ENCODE results near the gene SMURF1.

SMURF1 gene

DNA sequence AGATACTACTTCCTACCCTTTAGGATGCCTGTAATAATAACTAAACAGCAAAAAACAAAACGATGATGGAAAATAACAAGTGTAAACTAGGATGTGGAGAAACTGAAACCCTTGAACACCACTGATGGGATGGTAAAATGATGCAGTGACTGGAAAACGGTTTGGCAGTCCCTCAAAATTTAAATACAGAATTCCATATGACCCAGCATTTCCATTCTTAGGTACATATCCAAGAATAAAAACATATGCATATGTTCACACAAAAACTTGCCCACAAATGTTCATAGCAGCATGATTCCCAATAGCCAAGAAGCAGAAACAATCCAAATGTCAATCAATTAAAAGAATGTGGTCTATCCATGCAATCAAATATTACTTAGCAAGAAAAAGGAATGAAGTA is 25.8 kb downstream of the SMURF1 start:
- Histone ChIP-seq H3K36me3 (ENCODE audit: control insufficient read depth, insufficient read depth, low read length) (no peaks in the 10 kb centered on the region), H3K27ac (no peak overlapping the region), H3K79me2 (peaks cover 23% of the 10 kb centered on the region), H3K9ac (no peak overlapping the region), H3K4me1 (no peaks in the 10 kb centered on the region), H3K4me3 (ENCODE audit: low read depth, low read length) (no peak overlapping the region), H3K27me3 (ENCODE audit: control insufficient read depth, insufficient read depth, low read length) (no peaks in the 10 kb centered on the region), H2AFZ (no peak overlapping the region), H3K9me3 (ENCODE audit: control insufficient read depth, low read length) (no peaks in the 10 kb centered on the region), H3K4me2 (ENCODE audit: low read length) (no peak overlapping the region)
- TF ChIP-seq, protein P1, sequence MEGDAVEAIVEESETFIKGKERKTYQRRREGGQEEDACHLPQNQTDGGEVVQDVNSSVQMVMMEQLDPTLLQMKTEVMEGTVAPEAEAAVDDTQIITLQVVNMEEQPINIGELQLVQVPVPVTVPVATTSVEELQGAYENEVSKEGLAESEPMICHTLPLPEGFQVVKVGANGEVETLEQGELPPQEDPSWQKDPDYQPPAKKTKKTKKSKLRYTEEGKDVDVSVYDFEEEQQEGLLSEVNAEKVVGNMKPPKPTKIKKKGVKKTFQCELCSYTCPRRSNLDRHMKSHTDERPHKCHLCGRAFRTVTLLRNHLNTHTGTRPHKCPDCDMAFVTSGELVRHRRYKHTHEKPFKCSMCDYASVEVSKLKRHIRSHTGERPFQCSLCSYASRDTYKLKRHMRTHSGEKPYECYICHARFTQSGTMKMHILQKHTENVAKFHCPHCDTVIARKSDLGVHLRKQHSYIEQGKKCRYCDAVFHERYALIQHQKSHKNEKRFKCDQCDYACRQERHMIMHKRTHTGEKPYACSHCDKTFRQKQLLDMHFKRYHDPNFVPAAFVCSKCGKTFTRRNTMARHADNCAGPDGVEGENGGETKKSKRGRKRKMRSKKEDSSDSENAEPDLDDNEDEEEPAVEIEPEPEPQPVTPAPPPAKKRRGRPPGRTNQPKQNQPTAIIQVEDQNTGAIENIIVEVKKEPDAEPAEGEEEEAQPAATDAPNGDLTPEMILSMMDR (IDR thresholded peaks at IDR 0.05) = no peak

DNA sequence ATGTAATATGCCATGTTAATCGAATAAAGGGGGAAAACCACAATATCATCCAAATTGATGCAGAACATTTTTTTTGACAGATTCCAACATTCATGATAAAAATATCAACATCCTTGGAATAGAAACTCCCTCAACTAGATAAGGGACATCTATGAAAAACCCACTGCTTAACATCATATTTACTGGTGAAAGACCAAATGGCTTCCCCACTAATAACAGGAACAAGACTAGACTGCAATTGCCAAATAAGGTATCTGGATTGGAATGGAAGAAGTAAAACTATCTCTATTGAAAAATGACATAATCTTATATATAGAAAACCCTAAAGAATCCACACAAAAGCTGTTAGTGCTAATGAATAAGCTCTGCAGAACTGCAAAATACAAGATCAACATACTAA is 27.8 kb downstream of the SMURF1 start:
- Histone ChIP-seq H3K36me3 (ENCODE audit: control insufficient read depth, insufficient read depth, low read length) (no peaks in the 10 kb centered on the region), H2AFZ (no peak overlapping the region), H3K9me3 (ENCODE audit: control insufficient read depth, low read length) (no peaks in the 10 kb centered on the region), H3K4me2 (ENCODE audit: low read length) (no peak overlapping the region), H3K27ac (no peak overlapping the region), H3K27me3 (ENCODE audit: control insufficient read depth, insufficient read depth, low read length) (no peaks in the 10 kb centered on the region), H3K4me1 (no peaks in the 10 kb centered on the region), H3K79me2 (peaks cover 32% of the 10 kb centered on the region), H3K4me3 (ENCODE audit: low read depth, low read length) (no peak overlapping the region), H3K9ac (no peak overlapping the region)
- TF ChIP-seq, protein P1 (IDR thresholded peaks at IDR 0.05) = no peak

DNA sequence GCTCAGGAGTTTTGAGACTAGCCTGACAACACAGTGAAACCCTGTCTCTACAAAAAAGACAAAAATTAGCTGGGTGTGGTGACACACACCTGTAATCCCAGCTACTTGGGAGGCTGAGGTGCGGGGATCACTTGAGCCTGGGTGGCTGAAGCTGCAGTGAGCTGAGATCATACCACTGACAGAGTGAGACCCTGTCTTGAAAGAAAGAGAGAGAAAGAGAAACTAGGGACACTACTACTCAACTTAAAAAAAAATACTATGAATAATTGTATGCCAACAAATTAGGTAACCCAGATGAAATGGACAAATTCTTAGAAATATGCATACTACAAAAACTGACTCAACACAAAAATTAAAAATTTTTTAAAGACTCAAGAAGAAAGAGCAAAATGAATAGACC is 28.5 kb downstream of the SMURF1 start:
- H3K4me1 ChIP-seq = peaks cover 4% of the 10 kb centered on the region
- H3K4me2 ChIP-seq (ENCODE audit: low read length) = no peak overlapping the region
- no peaks in the 10 kb centered on the region for H3K36me3 ChIP-seq (ENCODE audit: control insufficient read depth, insufficient read depth, low read length)
- no peak overlapping the region for H2AFZ ChIP-seq
- no peaks in the 10 kb centered on the region for H3K9me3 ChIP-seq (ENCODE audit: control insufficient read depth, low read length)
- no peak overlapping the region for H3K9ac ChIP-seq
- H3K79me2 ChIP-seq = peaks cover 37% of the 10 kb centered on the region
- no peak overlapping the region for H3K4me3 ChIP-seq (ENCODE audit: low read depth, low read length)
- TF ChIP-seq, protein P1 (IDR thresholded peaks at IDR 0.05) = no peak
- H3K27me3 ChIP-seq (ENCODE audit: control insufficient read depth, insufficient read depth, low read length) = no peaks in the 10 kb centered on the region
- H3K27ac ChIP-seq = no peak overlapping the region

DNA sequence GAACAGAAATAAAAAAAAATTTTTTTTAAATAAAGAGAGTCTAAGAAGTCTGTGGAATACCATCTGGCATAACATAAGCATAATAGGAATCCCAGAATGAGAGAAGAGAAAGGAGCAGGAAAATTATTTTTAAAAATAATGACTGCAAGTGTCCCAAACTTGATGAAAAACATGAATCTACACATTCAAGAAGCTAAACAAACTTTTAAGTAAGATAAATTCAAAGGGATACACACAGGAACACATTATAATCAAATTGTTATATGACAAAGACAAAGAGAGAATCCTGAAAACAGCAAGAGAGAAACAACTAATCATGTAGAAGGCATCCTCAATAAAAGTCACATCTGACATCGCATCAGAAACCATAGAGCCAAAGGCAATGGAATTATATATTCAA is 30.9 kb downstream of the SMURF1 start:
- no peak overlapping the region for H3K27ac ChIP-seq
- H3K27me3 ChIP-seq (ENCODE audit: control insufficient read depth, insufficient read depth, low read length) = no peaks in the 10 kb centered on the region
- peaks cover 5% of the 10 kb centered on the region for H3K4me1 ChIP-seq
- H2AFZ ChIP-seq = no peak overlapping the region
- H3K36me3 ChIP-seq (ENCODE audit: control insufficient read depth, insufficient read depth, low read length) = no peaks in the 10 kb centered on the region
- H3K9me3 ChIP-seq (ENCODE audit: control insufficient read depth, low read length) = no peaks in the 10 kb centered on the region
- no peak overlapping the region for H3K9ac ChIP-seq
- H3K4me3 ChIP-seq (ENCODE audit: low read depth, low read length) = no peak overlapping the region
- H3K4me2 ChIP-seq (ENCODE audit: low read length) = no peak overlapping the region
- peaks cover 39% of the 10 kb centered on the region for H3K79me2 ChIP-seq
- TF ChIP-seq, protein P1 (IDR thresholded peaks at IDR 0.05) = no peak

DNA sequence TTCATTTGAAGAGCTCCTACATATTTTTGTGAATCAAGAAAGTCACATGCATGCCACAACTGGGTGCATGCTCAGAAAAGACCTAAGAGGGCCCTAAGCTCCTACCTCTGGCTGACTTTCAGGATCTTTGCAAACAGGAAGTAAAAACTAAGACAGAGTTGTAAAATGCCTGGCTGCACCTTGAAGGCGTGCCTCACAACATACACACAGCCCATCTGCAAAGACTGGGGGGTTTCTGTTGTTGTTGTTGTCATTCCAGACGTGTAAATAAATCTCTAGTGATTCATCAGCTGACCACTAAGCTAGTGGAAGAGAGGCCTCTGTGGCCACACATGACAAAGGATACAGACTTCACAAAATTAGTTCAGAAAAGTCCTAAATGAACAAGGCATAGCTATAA is 31.8 kb downstream of the SMURF1 start:
- Histone ChIP-seq H3K4me1 (peaks cover 10% of the 10 kb centered on the region), H3K36me3 (ENCODE audit: control insufficient read depth, insufficient read depth, low read length) (no peaks in the 10 kb centered on the region), H3K9ac (no peak overlapping the region), H3K9me3 (ENCODE audit: control insufficient read depth, low read length) (no peaks in the 10 kb centered on the region), H3K4me3 (ENCODE audit: low read depth, low read length) (no peak overlapping the region), H3K27me3 (ENCODE audit: control insufficient read depth, insufficient read depth, low read length) (no peaks in the 10 kb centered on the region), H3K79me2 (peaks cover 41% of the 10 kb centered on the region), H3K4me2 (ENCODE audit: low read length) (no peak overlapping the region), H3K27ac (no peak overlapping the region), H2AFZ (no peak overlapping the region)
- TF ChIP-seq, protein P1 (IDR thresholded peaks at IDR 0.05) = no peak

Data from parathyroid adenoma (tissue), 2 donors.